Uterus (tissue), 4 donors: ENCODE data around the gene MORN4. TPM values are rescaled to one million over a fixed set of nuclear protein-coding genes. Genes with fewer than 3 reads are reported as not detected.

Experiments
- DNase-seq, 2 donors: peaks; one replicate each; pipeline ENCODE4 v3.0.0-alpha.2; 2019 to 2020
- H3K27ac ChIP-seq, 2 donors: fragments of 200-600 bp; sonication (generic); 1 replicate in 1 of 2; 2 replicates in 1 of 2; pipeline ENCODE4 v1.5.1; 2016 to 2018
- H3K27me3 ChIP-seq, 2 donors: fragments of 200-600 bp; sonication (generic); one replicate each; pipeline ENCODE4 v1.5.1; 2018 to 2019; ENCODE audit warnings: control low read depth in 1 of 2
- H3K36me3 ChIP-seq, 2 donors: fragments of 200-600 bp; sonication (generic); one replicate each; pipeline ENCODE4 v1.5.1; 2019; ENCODE audit warnings: control low read depth in 1 of 2
- H3K4me1 ChIP-seq, 2 donors: fragments of 200-600 bp; sonication (generic); one replicate each; pipeline ENCODE4 v1.5.1; 2018 to 2019; ENCODE audit warnings: control low read depth in 1 of 2
- H3K4me3 ChIP-seq, 2 donors: fragments of 200-600 bp; sonication (generic); 1 replicate in 1 of 2; 2 replicates in 1 of 2; pipeline ENCODE4 v1.5.1; 2018 to 2019; ENCODE audit warnings: mild to moderate bottlenecking in 1 of 2
- H3K9me3 ChIP-seq, 2 donors: fragments of 200-600 bp; sonication (generic); one replicate each; pipeline ENCODE4 v1.5.1; 2019; ENCODE audit warnings: control low read depth in 1 of 2
- POLR2A ChIP-seq, 2 donors: fragments of 450-650 bp; IDR thresholded peaks; one replicate each; pipeline ENCODE4 v1.6.1; 2016; ENCODE audit warnings: antibody characterized with exemption in 2 of 2, mild to moderate bottlenecking in 1 of 2, moderate library complexity in 1 of 2
- intact Hi-C: fragments of 100-400 bp; cut with DNase I; formaldehyde crosslinking; loops from one replicate; pipeline ENCODE4 v1.15.1; 2023; ENCODE audit warnings: low total_unique reads
- total RNA-seq, 4 donors: library from RNA; depleted of rRNA in 3 of 4; stranded (reverse); fragments of >200 nt in 3 of 4; gene quantifications; one replicate each; pipeline versions ENCODE4 v1.1.0 to v1.2.4, GENCODE V29; 2014 to 2023
- TF ChIP-seq, protein P1 (sequence below), 4 experiments: fragments of 200-600 bp in 2 of 4; fragments of 450-650 bp in 2 of 4; sonication (generic) in 2 of 4; IDR thresholded peaks; one replicate each; pipeline ENCODE4 v1.5.1; 2016 to 2019; ENCODE audit warnings: antibody characterized with exemption in 4 of 4, mild to moderate bottlenecking in 2 of 4, moderate library complexity in 1 of 4
- donor health status: DM: yes; HTN: yes; CAD: no.

MORN4 gene
- total RNA-seq, 4 donors from 2014 or later, result 3.1 to 11.5 (median 10.8) TPM

DNA sequence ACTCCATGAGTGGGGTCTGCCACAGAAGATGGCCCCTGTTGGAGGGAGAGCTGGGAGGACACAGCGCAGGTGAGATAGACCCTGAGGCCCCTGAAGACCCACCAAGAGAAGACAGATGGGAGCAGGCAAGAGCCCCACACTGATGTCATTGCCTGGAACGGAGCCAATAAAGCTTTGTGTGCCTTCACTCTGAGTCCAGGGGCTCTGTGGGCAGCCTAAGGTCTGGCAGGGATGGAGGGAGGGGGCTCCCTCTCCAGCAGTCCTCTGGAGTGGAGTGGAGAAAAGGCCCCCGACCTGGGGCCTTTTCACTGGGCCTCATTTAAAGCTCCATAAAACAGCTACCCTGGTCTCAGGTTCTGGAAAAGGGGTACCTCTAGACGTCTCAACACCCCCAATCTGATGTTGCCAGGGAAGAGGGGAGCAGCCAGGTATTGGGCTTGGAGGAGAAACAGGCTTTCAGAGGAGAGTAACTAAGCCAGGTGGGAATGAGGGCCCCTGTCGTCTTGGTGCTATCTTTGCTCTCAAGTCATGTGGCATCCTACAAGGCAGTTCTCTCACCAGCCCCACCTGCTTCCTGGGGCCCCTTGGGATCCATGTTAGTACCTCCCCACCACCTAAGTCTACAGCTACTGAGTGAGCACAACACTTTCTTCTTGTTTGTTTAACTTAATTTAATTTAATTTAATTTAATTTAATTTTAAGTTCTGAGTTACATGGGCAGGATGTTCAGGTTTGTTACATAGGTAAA, 42.4 kb downstream of the MORN4 start:
- intact Hi-C loops, result no loop called here
- TF ChIP-seq POLR2A (IDR thresholded peaks at IDR 0.05), result no peak
- TF ChIP-seq, protein P1, sequence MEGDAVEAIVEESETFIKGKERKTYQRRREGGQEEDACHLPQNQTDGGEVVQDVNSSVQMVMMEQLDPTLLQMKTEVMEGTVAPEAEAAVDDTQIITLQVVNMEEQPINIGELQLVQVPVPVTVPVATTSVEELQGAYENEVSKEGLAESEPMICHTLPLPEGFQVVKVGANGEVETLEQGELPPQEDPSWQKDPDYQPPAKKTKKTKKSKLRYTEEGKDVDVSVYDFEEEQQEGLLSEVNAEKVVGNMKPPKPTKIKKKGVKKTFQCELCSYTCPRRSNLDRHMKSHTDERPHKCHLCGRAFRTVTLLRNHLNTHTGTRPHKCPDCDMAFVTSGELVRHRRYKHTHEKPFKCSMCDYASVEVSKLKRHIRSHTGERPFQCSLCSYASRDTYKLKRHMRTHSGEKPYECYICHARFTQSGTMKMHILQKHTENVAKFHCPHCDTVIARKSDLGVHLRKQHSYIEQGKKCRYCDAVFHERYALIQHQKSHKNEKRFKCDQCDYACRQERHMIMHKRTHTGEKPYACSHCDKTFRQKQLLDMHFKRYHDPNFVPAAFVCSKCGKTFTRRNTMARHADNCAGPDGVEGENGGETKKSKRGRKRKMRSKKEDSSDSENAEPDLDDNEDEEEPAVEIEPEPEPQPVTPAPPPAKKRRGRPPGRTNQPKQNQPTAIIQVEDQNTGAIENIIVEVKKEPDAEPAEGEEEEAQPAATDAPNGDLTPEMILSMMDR (IDR thresholded peaks at IDR 0.05), result no peak
- Histone ChIP-seq H3K4me3 (no peak overlapping the region), H3K27ac (no peak overlapping the region), H3K4me1 (peaks cover 0 to 4% of the 10 kb centered on the region in 2 donors), H3K36me3 (no peaks in the 10 kb centered on the region), H3K9me3 (no peaks in the 10 kb centered on the region), H3K27me3 (no peaks in the 10 kb centered on the region)
- no peak for DNase-seq

DNA sequence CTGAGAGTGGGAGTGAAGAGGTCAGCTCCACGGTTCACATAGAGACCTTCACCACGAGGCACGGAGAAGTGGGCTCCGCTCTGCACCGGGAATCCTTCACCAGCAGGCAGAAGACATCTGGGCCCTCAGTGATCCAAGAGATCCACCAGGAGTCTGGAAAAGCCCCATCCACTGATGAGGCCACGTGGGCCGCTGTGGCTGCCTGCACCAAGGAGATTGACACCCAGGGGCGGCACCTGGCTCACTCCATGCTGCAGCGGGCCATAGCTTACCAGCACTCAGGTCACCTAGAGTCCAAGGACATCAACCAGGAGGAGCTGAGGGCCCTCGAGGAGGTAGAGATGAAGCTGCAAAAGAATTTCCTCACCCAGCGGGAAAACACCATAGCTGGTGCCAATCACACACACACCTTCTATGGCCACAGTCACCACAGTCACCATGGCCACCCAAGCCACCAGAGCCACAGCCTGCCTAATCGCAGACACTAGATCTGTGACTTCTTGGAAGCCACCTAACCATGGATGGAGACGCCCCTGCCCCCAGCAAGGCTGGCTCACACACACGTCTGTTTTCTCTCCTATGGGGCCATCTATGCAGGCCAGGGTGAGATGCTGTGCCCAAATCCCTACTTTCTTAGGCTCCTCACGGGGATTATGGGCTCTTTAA, 43.1 kb downstream of the MORN4 start:
- no peak for TF ChIP-seq POLR2A (IDR thresholded peaks at IDR 0.05)
- TF ChIP-seq, protein P1 (IDR thresholded peaks at IDR 0.05), result no peak
- Histone ChIP-seq H3K36me3 (no peaks in the 10 kb centered on the region), H3K27me3 (no peaks in the 10 kb centered on the region), H3K4me3 (no peak overlapping the region), H3K4me1 (no peaks in the 10 kb centered on the region), H3K9me3 (no peaks in the 10 kb centered on the region), H3K27ac (no peak overlapping the region)
- DNase-seq, result no peak
- intact Hi-C loops, result no loop called here

DNA sequence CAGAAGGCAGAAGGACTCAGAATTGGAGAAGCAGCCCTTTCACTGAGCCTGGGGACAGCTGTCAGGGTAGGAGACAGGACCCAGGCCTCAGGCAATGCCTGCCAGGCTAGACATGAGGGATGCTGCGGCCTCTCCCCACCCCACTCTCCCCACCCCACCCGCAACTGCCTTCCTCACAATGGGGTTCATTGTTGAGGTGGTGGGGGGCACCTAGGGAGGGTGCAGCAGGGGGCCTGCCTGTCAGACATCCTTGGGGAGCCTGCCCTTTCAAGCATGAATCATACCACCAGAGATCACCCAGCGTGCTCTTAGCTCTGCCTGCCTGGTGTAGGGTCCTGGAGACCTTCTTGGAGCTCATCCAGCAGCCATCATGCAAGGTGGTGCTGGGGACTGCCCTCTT, 43.8 kb downstream of the MORN4 start, which contains the start of gene C10orf62:
Gene C10orf62, plus strand, starts transcription at position 243 of the 400 bp plus-strand sequence. CDS start 177 bp downstream, outside the sequence.
- H3K27me3 ChIP-seq, result no peaks in the 10 kb centered on the region
- no peak within 1 kb of the TSS for H3K27ac ChIP-seq
- no peaks in the 10 kb centered on the region for H3K9me3 ChIP-seq
- TF ChIP-seq, protein P1 (IDR thresholded peaks at IDR 0.05), result no peak
- no peak for TF ChIP-seq POLR2A (IDR thresholded peaks at IDR 0.05)
- no peak for DNase-seq
- H3K4me3 ChIP-seq, result no peak within 1 kb of the TSS
- H3K36me3 ChIP-seq, result no peaks in the 10 kb centered on the region
- intact Hi-C loops, result no loop called here
- no peaks in the 10 kb centered on the region for H3K4me1 ChIP-seq

DNA sequence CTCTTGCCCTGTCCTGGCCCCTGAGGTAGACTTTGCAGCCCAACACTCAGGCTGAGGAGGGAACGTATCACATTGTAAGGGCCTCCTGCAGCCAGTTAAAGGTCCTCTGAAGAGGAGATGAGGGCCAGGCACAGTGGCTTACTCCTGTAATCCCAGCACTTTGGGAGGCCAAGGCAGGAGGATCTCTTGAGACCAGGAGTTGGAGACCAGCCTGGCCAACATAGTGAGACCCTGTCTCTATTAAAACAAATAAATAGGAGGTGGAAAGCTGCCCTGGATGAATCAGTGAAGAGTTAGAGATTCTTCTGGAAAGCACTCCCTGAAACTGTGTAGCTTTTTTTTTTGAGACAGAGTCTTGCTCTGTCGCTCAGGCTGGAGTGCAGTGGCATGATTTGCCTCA, 46.1 kb downstream of the MORN4 start:
- no peaks in the 10 kb centered on the region for H3K27me3 ChIP-seq

More for the DNA sequence above, 46.1 kb downstream of the MORN4 start:
- H3K36me3 ChIP-seq, result no peaks in the 10 kb centered on the region
- intact Hi-C loops, result no loop called here
- H3K27ac ChIP-seq, result no peak overlapping the region
- no peak overlapping the region for H3K4me3 ChIP-seq
- H3K4me1 ChIP-seq, result no peaks in the 10 kb centered on the region
- TF ChIP-seq, protein P1 (IDR thresholded peaks at IDR 0.05), result no peak
- TF ChIP-seq POLR2A (IDR thresholded peaks at IDR 0.05), result no peak
- no peaks in the 10 kb centered on the region for H3K9me3 ChIP-seq
- DNase-seq, result no peak
